Measurements from ENCODE around the gene GPR18. TPM values are rescaled to one million over a fixed set of nuclear protein-coding genes. Genes with fewer than 3 reads are reported as not detected.

The GPR18 gene
- total and polyA plus RNA-seq, 7 donors = 0.01 to 0.27 TPM; not detected in 5

GRCh38 chr13:99273128-99273527, 14.9 kb upstream of the GPR18 start:
- no peaks in the 10 kb centered on the region for H3K27me3 ChIP-seq (ENCODE audit: insufficient read depth in 3 of 3, low read length in 2 of 3)
- no peaks in the 10 kb centered on the region for H3K36me3 ChIP-seq (ENCODE audit: insufficient read depth in 1 of 2, low read depth in 1 of 2)
- WGBS, 3 donors = 69 to 87% (median 82%) methylated on average over 2 of the region's 2 CpGs
- peaks cover 13% of the 10 kb centered on the region for H3K4me1 ChIP-seq
- no peak for TF ChIP-seq CTCF (IDR thresholded peaks at IDR 0.05)
- DNase-seq (no peak), ATAC-seq (no peak)
- intact Hi-C loops (cut with DNase I) = no loop called here
- no peak overlapping the region for H3K27ac ChIP-seq
- peaks cover 11% of the 10 kb centered on the region for H3K9me3 ChIP-seq
- H3K4me3 ChIP-seq = no peak overlapping the region

DNA sequence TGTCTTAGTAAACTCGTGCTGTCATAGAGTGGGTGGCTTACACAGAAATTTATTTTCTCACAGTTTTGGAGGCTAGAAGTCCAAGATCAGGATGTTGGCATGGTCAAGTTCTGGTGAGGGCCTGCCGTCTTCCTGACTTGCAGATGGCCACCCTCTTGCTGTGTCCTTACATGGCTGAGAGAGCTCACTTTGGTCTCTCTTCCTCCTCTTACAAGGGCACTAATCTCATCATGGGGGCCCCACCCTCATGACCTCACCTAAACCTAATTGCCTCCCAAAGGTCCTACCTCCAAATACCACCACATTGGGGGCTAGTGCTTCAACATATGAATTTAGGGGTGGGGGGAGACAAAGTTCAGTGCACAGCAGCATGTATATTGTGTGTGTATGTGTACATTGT, 14.3 kb upstream of the GPR18 start:
- DNase-seq = no peak
- Histone ChIP-seq H3K4me1 (peaks cover 13% of the 10 kb centered on the region), H3K9me3 (peaks cover 11% of the 10 kb centered on the region), H3K27ac (no peak overlapping the region), H3K36me3 (ENCODE audit: insufficient read depth in 1 of 2, low read depth in 1 of 2) (no peaks in the 10 kb centered on the region), H3K4me3 (no peak overlapping the region), H3K27me3 (ENCODE audit: insufficient read depth in 3 of 3, low read length in 2 of 3) (no peaks in the 10 kb centered on the region)
- WGBS, 3 donors = 92 to 100% (median 95%) methylated on average over 2 of the region's 2 CpGs
- TF ChIP-seq CTCF (IDR thresholded peaks at IDR 0.05) = no peak
- ATAC-seq = no peak
- intact Hi-C loops (cut with DNase I) = no loop called here

DNA sequence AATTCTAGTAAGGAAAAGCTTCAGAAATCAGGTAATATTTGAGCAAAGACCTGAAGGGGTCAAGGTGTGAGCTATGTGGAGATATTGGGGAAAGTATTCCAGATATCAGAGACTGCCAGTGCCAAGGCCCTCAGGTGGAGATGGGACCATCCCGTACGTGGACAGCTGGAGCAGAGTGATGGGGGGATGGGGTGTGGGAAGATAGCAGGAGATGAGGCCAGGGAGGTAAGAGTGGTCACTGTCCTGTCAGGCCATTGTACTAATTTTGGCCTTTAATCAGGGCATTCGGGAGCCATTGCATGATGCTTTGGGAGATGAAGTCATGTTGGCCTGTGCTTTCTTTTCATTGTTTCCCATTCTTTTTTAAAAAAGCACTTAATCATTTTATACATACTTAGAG, 13.1 kb upstream of the GPR18 start:
- H3K4me3 ChIP-seq = no peak overlapping the region
- H3K9me3 ChIP-seq = peaks cover 11% of the 10 kb centered on the region
- DNase-seq = no peak
- 42 to 72% (median 62%) methylated on average over 3 of the region's 3 CpGs for WGBS, 3 donors
- H3K36me3 ChIP-seq (ENCODE audit: insufficient read depth in 1 of 2, low read depth in 1 of 2) = no peaks in the 10 kb centered on the region
- peaks cover 5% of the 10 kb centered on the region for H3K4me1 ChIP-seq
- ATAC-seq = no peak
- intact Hi-C loops (cut with DNase I) = no loop called here
- H3K27ac ChIP-seq = no peak overlapping the region
- no peak for TF ChIP-seq CTCF (IDR thresholded peaks at IDR 0.05)
- H3K27me3 ChIP-seq (ENCODE audit: insufficient read depth in 3 of 3, low read length in 2 of 3) = no peaks in the 10 kb centered on the region

GRCh38 chr13:99270518-99270917, 12.3 kb upstream of the GPR18 start:
- Histone ChIP-seq H3K27ac (no peak overlapping the region), H3K9me3 (peaks cover 11% of the 10 kb centered on the region), H3K36me3 (ENCODE audit: insufficient read depth in 1 of 2, low read depth in 1 of 2) (no peaks in the 10 kb centered on the region), H3K4me3 (no peak overlapping the region), H3K4me1 (peaks cover 6% of the 10 kb centered on the region), H3K27me3 (ENCODE audit: insufficient read depth in 3 of 3, low read length in 2 of 3) (no peaks in the 10 kb centered on the region)
- DNase-seq = no peak
- no peak for TF ChIP-seq CTCF (IDR thresholded peaks at IDR 0.05)
- intact Hi-C loops (cut with DNase I) = no loop called here
- ATAC-seq = no peak
- 78 to 95% (median 87%) methylated on average over 2 of the region's 2 CpGs for WGBS, 3 donors

DNA sequence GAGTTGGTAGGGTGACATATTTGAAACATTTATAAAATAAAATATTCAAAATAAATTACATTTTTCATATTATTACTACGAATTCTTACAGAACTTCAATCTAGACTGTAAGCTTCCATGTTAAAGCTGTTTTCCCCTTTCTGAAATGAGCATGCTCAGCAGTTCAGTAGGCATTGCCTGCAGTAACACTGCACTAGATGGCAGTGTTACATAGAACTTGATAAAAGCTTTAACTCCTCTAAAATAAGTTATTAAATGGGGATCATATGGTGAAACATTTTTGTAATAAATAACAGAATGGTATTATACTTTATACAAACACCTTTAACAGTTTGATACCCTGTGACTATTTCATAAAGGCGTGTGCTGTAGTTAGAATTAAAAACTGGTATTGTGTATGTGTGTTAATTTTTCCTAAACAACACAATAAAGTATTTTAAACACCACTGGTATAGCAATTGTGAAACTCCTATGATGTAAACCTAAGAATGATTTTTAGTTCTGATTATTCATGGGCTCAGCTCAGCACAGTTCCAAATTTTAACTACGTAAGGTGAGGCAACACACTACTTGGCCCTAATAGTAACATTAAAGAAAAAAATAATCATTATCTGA, 11.6 kb upstream of the GPR18 start:
- Histone ChIP-seq H3K27ac (no peak overlapping the region), H3K36me3 (ENCODE audit: insufficient read depth in 1 of 2, low read depth in 1 of 2) (no peaks in the 10 kb centered on the region), H3K4me3 (no peak overlapping the region), H3K27me3 (ENCODE audit: insufficient read depth in 3 of 3, low read length in 2 of 3) (no peaks in the 10 kb centered on the region), H3K9me3 (peaks cover 11% of the 10 kb centered on the region), H3K4me1 (peaks cover 11% of the 10 kb centered on the region)
- TF ChIP-seq CTCF (IDR thresholded peaks at IDR 0.05) = peak; percentile 66
- 76 to 84% (median 77%) methylated on average over 3 of the region's 3 CpGs for WGBS, 3 donors
- DNase-seq (no peak), ATAC-seq (peak; percentile 60 to 84 (median 73))
- intact Hi-C loops (cut with DNase I) = loop anchor here (1.0 to 5.0 kb wide), 4 partner anchors 52 to 168 kb away; no protein-coding TSS in a partner anchor
